HG03097 (cell line): ENCODE data around the gene MAPKBP1.

Experiments used
- ATAC-seq: cut with Tn5 transposase; IDR thresholded peaks from one replicate; pipeline ENCODE4 v1.9.1; 2021; ENCODE audit not compliant: unreplicated experiment, low FRiP score

Gene MAPKBP1

DNA sequence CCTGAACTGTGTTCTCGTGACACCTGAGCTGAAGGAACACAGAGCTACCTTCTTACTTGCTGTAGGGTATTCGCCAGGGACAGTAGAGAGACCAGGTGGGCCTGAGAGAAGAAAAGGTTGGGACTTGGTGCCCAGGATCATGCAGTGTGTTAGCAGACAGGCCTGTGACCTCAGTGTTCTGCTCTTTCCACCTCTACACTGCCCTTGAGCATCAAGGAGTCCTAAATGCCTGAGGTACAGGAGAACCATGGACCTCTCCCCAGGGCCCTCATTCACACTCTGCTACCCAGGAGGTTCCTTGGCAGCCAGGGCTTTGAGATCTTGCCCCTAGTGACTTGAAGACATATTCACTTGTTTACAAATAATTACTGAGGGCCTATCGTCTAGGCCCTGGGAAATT lies 31.4 kb downstream of the MAPKBP1 start:
- no peak for ATAC-seq

DNA sequence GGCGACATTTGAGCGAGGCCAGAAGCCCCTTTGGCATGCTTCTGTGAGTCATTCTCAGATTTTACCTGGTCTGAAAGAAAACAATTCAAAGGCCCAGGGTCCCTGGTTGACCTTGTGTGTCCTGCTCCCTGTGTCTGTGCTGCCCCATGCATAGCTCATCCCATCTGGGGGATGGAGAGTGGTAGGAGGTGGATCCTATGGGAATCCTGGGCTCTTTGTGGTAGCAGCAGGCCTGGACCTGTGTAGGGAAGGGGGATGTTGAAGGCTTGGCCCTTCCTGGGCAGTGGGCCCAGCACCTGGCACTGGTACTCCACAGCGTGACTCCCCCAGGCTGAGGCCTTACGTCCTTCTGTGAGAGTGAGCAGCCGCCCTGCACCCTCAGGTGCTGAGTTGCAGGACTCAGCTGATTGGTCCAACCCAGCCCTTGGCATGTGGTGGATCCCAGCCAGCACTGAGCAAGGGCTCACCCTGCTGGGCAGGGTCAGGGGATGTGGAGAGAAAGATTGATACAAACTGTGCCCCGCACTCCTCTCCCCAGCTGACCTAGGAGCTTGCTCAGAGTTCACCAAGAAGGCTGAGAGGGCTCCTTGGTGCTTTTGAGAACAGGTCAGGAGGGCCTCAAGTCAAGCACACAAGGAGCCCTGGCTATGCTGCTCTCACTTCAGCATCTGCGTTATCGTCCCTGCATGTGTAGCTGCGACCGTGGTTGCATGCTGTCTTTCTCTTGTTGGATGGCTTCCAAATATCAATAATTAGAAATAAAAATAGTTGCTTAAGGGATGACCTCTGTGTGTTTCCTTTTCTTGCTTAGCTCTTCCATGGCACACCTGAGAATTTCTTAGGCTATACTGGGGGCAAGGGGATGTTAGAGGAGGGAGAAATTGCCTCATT lies 32.3 kb downstream of the MAPKBP1 start:
- no peak for ATAC-seq

DNA sequence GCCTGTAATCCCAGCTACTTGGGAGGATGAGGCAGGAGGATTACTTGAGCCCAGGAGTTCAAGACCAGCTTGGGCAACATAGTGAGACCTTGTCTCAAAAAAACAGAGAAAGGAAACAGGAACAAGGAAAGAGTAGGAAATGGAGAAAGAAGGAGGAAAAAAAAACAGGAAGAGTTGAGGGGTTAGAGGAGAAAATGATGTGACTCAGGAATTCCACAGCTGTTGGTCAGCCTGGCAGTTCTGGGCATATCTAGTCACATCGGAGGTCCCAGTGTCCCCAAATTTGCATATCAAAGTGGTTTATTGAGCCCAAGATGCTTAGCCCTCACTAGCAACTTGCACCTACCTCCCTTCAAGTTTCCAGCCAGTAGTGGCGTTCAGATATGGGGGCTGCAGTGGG lies 34.8 kb downstream of the MAPKBP1 start:
- ATAC-seq = no peak

- no peak for ATAC-seq
Measured at GRCh38 chr15:41809526-41810220, 35.4 kb downstream of the MAPKBP1 start.

- ATAC-seq = no peak
Measured at GRCh38 chr15:41810651-41811431, 36.6 kb downstream of the MAPKBP1 start.

DNA sequence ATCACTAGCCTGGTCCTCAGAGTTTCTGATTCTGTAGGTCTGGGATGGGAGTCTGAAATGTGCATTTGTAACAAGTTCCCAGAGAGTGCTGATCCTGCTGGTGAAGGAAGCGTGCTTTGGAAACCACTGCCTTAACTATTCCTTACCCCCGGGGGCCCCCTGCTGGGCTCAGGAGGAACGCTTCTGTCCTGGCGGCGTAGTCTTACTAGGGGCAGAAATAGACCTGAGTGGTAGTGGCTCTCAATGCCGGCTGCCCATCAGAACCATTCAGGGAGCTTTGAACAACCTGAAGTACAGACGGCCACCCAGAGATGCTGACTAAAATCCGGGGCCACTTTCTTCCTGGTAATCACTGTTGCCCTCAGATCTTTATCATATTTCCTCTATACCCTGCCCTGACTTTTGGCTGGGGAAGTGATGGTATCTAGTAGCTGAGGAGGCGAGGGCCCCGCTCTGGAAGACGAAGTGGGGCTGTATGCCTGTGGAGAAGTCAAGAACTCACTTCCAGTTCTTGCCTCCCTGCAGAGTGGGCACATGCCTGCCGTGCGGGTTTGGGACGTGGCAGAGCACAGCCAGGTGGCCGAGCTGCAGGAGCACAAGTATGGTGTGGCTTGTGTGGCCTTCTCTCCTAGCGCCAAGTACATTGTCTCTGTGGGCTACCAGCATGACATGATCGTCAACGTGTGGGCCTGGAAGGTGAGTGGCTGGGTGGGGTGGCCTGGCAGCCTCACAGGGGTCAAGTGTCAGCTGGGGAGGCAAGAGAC lies 37.3 kb downstream of the MAPKBP1 start:
- ATAC-seq = no peak

GRCh38 chr15:41812820-41813375 lies 38.6 kb downstream of the MAPKBP1 start:
- no peak for ATAC-seq

DNA sequence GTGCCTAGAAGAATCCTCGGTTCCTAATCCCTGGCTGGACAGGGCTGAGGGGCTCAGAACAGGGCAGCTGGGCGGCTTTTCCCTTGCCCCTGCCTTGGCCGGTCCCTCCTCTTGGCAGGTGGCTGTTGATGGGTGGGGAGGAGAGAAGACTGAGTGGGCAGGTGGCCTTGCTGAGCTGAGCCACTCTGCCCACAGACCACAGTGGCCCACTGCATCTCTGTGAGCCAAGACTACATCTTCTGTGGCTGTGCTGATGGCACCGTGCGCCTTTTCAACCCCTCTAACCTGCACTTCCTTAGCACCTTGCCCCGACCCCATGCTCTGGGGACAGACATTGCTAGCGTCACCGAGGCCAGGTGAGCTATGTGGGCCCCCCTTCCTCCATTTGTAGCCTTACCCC lies 39.1 kb downstream of the MAPKBP1 start:
- ATAC-seq = no peak

DNA sequence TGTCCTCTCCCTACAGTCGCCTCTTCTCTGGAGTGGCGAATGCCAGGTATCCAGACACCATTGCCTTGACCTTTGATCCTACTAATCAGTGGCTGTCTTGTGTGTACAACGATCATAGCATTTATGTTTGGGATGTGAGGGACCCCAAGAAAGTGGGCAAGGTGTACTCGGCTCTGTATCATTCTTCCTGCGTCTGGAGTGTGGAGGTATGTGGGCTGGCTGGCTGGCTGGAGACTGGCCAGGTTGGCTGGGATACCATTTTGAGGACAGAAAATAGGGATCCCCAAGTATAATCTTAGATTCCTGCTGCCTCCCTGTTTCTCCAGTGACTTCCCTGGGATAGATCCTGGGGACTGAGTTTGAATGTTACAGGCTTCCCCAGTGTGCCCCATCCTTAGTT lies 40.2 kb downstream of the MAPKBP1 start:
- no peak for ATAC-seq

- no peak for ATAC-seq
Measured at GRCh38 chr15:41816788-41817187, 42.5 kb downstream of the MAPKBP1 start.

DNA sequence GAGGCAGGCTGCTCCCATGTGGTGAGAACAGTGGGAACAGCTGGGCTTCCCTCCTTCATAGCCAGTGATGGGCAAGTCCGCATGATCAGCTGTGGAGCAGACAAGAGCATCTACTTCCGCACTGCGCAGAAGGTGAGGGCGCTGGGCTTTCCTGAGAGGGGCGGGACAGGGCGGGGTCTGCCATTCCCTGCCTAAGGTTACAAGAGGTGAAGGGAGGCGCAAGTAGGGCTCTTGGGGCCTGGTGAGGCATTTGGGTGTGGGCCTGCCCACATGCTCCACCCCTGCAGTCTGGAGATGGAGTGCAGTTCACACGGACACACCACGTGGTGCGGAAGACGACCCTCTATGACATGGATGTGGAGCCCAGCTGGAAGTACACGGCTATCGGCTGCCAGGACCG lies 43.0 kb downstream of the MAPKBP1 start:
- ATAC-seq = no peak

GRCh38 chr15:41817781-41818180 lies 43.5 kb downstream of the MAPKBP1 start:
- ATAC-seq = no peak

GRCh38 chr15:41819455-41820050 lies 45.3 kb downstream of the MAPKBP1 start:
- no peak for ATAC-seq

GRCh38 chr15:41820791-41821423 lies 46.6 kb downstream of the MAPKBP1 start:
- no peak for ATAC-seq

DNA sequence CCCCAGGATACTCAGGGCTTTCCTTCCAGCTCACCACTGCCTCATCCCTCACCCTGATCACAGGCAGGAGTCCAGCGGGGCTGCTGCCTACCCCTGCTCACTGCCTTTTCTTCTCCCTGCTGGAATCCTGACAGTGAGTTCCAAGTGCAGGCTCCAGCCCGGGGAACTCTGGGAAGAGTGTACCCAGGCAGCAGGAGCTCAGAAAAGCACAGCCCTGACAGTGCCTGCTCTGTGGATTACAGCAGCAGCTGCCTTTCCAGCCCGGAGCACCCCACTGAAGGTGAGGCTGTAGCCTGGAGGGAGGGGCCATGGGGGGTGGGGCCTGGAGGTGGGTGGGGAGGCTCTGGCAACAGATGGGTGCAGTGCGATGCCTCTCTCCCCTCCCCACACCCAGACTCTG lies 47.5 kb downstream of the MAPKBP1 start:
- no peak for ATAC-seq

GRCh38 chr15:41822471-41822870 lies 48.2 kb downstream of the MAPKBP1 start:
- no peak for ATAC-seq

GRCh38 chr15:41822957-41823356 lies 48.7 kb downstream of the MAPKBP1 start:
- no peak for ATAC-seq

- ATAC-seq = no peak
Measured at GRCh38 chr15:41823502-41823901, 49.2 kb downstream of the MAPKBP1 start.

DNA sequence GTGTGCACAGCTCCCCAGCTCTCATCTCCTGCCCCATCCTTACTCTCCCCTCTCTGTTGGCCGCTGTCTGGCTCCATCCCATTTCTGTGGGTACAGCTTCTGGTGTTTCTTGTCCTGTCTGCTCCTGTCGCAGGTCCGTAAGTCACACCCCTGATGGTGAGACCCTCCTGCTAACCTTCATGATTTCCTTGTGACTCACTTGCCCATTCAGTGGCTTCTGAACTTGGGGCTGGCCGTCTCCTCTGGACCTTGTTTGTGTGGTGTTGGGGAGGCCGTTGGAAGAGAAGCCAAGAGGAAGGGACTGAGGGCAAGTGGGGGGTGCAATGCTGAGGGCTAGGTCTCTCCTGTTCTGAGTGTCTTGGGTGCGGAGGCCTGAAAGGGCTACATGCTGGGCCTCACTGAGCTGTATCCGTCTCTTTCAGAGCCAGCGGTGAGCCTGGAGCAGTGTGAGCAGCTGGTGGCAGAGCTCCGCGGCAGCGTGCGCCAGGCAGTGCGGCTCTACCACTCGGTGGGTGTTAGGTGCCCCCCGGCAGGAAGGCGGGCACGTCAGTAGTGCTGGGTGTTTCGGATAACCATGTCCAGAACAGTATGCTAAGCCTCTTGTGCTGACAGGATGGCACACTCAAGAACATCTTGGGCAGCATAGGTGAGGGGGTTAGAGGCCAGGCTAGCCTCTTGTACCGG lies 49.9 kb downstream of the MAPKBP1 start:
- no peak for ATAC-seq
